Suprapubic skin (tissue), 3 donors: ENCODE results near the gene APOB.

Experiments used
- EP300 ChIP-seq: sonication (generic); formaldehyde crosslinking; IDR thresholded peaks from one replicate; pipeline ENCODE4 v1.6.1; 2017; ENCODE audit warnings: antibody characterized with exemption
- POLR2A ChIP-seq, 2 donors: fragments of 450-650 bp; IDR thresholded peaks; one replicate each; pipeline ENCODE4 v1.6.1; 2017; ENCODE audit warnings: antibody characterized with exemption in 2 of 2, mild to moderate bottlenecking in 2 of 2, moderate library complexity in 2 of 2
- TF ChIP-seq, protein P1 (sequence below), 2 donors: fragments of 200-600 bp in 1 of 2; fragments of 450-650 bp in 1 of 2; sonication (generic) in 1 of 2; IDR thresholded peaks; one replicate each; pipeline ENCODE4 v1.5.1; 2016 to 2019; ENCODE audit warnings: antibody characterized with exemption in 2 of 2, mild to moderate bottlenecking in 1 of 2, moderate library complexity in 1 of 2

DNA sequence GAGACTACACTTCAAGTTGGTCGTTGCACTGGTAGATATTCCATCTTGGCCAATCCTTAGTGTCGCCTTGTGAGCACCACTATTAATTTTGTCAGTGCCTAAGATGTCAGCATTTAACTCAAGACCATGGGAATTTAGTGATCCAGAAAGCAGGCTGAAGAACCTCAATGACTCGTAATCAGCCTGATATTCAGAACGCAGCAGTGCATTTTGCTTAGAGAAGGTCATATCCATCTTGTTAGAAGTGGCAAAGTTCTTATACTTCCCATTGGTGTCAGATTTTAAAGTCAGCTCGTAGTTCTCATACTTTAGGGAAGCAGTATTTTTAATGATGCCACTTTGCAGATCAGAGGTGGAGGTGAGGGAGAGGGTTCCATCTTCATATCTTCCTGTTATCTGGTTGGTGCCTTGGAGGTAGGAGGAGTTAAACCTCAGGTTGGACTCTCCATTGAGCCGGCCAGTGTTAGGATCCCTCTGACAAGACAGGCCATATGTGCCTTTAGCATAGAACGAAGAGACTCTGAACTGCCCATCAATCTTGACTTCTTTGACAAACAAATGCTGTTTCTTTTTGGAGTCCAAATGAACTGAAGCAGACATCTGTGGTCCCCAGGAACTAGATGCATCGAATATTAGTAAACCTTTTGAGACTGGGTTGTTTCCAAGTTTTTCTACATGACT, 31.9 kb downstream of the APOB start:
- TF ChIP-seq EP300 (no peak), POLR2A (IDR thresholded peaks at IDR 0.05) (no peak)
- TF ChIP-seq, protein P1, sequence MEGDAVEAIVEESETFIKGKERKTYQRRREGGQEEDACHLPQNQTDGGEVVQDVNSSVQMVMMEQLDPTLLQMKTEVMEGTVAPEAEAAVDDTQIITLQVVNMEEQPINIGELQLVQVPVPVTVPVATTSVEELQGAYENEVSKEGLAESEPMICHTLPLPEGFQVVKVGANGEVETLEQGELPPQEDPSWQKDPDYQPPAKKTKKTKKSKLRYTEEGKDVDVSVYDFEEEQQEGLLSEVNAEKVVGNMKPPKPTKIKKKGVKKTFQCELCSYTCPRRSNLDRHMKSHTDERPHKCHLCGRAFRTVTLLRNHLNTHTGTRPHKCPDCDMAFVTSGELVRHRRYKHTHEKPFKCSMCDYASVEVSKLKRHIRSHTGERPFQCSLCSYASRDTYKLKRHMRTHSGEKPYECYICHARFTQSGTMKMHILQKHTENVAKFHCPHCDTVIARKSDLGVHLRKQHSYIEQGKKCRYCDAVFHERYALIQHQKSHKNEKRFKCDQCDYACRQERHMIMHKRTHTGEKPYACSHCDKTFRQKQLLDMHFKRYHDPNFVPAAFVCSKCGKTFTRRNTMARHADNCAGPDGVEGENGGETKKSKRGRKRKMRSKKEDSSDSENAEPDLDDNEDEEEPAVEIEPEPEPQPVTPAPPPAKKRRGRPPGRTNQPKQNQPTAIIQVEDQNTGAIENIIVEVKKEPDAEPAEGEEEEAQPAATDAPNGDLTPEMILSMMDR (IDR thresholded peaks at IDR 0.05), result no peak
